ENCODE results near the gene COX7B2. TPM values are rescaled to one million over a fixed set of nuclear protein-coding genes. Genes with fewer than 3 reads are reported as not detected.

COX7B2 gene
- total and polyA plus RNA-seq, 12 donors, result not detected

DNA sequence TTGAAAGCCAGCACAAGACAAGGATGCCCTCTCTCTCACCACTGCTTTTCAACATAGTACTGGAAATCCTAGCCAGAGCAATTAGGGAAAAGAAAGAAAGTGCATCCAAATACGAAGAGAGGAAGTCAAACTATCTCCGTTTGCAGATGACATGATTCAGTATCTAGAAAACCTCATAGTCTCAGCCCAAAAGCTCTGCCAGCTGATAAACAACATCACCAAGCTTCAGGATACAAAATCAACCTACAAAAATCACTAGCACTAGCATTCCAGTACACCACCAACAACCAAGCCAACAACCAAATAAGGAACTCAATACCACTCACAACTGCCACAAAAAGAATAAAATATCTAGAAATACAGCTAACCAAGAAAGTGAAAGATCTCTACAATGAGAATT, 38.6 kb downstream of the COX7B2 start:
- Histone ChIP-seq H3K36me3 (no peaks in the 10 kb centered on the region), H3K4me1 (no peaks in the 10 kb centered on the region), H3K9me3 (peaks cover 0 to 19% (median 0%) of the 10 kb centered on the region in 11 donors), H3K27ac (no peak overlapping the region), H3K27me3 (no peaks in the 10 kb centered on the region), H3K4me3 (no peak overlapping the region)
- ATAC-seq (no peak), DNase-seq (no peak)
- intact Hi-C loops (cut with DNase I), result no loop called here
- TF ChIP-seq, protein P1, sequence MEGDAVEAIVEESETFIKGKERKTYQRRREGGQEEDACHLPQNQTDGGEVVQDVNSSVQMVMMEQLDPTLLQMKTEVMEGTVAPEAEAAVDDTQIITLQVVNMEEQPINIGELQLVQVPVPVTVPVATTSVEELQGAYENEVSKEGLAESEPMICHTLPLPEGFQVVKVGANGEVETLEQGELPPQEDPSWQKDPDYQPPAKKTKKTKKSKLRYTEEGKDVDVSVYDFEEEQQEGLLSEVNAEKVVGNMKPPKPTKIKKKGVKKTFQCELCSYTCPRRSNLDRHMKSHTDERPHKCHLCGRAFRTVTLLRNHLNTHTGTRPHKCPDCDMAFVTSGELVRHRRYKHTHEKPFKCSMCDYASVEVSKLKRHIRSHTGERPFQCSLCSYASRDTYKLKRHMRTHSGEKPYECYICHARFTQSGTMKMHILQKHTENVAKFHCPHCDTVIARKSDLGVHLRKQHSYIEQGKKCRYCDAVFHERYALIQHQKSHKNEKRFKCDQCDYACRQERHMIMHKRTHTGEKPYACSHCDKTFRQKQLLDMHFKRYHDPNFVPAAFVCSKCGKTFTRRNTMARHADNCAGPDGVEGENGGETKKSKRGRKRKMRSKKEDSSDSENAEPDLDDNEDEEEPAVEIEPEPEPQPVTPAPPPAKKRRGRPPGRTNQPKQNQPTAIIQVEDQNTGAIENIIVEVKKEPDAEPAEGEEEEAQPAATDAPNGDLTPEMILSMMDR (IDR thresholded peaks at IDR 0.05), result no peak
- 56 to 62% methylated on average over 2 of the region's 2 CpGs for WGBS, 2 donors

DNA sequence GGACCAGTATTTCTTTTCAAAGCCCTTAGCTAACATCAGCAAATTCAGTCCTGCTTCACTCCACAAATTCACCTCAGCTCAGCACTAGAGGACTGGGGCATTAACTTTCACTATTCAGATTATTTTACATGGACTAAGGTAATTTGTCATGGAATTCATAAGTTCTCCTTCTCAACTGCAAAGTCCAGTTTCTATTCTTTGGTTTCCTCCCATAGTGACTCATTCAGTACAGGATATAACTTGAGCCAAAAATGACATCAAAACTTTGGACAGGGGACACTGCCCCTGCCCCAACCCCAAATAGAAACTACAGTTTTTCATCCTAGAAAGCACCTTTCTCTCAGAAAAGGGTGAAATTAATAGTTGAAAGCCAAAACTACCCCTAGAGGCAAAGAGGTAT, 52.7 kb downstream of the COX7B2 start:
- no peaks in the 10 kb centered on the region for H3K4me1 ChIP-seq
- ATAC-seq, result no peak
- intact Hi-C loops (cut with DNase I), result no loop called here
- no peak overlapping the region for H3K4me3 ChIP-seq
- no peak for DNase-seq
- TF ChIP-seq, protein P1 (IDR thresholded peaks at IDR 0.05), result no peak
- no peak overlapping the region for H3K27ac ChIP-seq
- no peaks in the 10 kb centered on the region for H3K36me3 ChIP-seq
- H3K27me3 ChIP-seq, result no peaks in the 10 kb centered on the region
- H3K9me3 ChIP-seq, result no peaks in the 10 kb centered on the region

DNA sequence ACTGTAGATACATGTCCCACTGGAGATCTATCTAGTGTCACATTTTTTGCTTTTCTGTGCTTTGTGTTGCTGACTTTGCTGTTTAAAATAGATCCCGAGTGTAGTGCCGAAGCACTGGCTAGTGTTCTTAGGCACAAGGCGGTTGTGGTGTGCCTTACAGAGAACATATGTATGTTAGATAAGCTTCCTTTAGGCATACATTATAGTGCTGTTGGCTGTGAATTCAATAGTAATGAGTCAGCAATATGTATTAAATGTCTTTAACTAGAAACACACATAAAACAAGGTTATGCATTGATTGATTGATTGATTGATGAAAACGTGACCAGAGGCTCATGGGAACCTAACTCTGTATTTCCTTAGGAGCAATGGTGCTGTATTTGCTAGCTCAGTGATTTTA, 56.2 kb downstream of the COX7B2 start:
- Histone ChIP-seq H3K27me3 (no peaks in the 10 kb centered on the region), H3K4me1 (no peaks in the 10 kb centered on the region), H3K9me3 (no peaks in the 10 kb centered on the region), H3K27ac (no peak overlapping the region), H3K36me3 (no peaks in the 10 kb centered on the region), H3K4me3 (no peak overlapping the region)
- intact Hi-C loops (cut with DNase I), result no loop called here
- DNase-seq (no peak), ATAC-seq (no peak)
- 69 to 80% methylated on average over 4 of the region's 4 CpGs for WGBS, 2 donors
- TF ChIP-seq, protein P1 (IDR thresholded peaks at IDR 0.05), result no peak

GRCh38 chr4:46850026-46850425, 59.0 kb downstream of the COX7B2 start:
- no peak for ATAC-seq
- WGBS, 2 donors, result 92 to 93% methylated on average over 1 of the region's 1 CpG
- H3K36me3 ChIP-seq, result no peaks in the 10 kb centered on the region
- no peak overlapping the region for H3K27ac ChIP-seq
- DNase-seq, result no peak
- intact Hi-C loops (cut with DNase I), result no loop called here
- TF ChIP-seq, protein P1 (IDR thresholded peaks at IDR 0.05), result no peak
- H3K27me3 ChIP-seq, result no peaks in the 10 kb centered on the region
- H3K9me3 ChIP-seq, result no peaks in the 10 kb centered on the region
- no peaks in the 10 kb centered on the region for H3K4me1 ChIP-seq
- H3K4me3 ChIP-seq, result no peak overlapping the region

All from heart right ventricle (tissue), 16 donors.